ENCODE results near the gene ARHGAP29.

Gene ARHGAP29

DNA sequence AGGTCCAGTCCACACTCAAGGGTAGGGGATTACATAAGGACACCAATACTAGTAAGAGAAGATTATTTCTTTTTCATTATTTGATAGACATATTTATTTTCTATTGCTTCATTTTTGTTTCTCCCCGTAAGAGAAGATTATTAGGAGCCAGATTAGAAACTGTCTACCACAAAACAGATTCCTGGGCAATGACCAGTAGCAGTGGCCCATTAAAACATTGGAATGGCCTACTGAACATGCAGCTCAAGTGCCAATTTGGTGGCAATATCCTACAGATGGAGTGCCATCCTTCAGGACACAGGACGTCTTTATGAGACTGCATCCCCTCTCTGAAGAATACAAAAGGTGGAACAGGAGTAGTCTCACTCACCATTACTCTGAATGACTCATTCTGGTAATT, 34.0 kb upstream of the ARHGAP29 start:
- no peaks in the 10 kb centered on the region for H3K36me3 ChIP-seq (replicated peaks; ENCODE audit: insufficient read depth, low read length)
- no peaks in the 10 kb centered on the region for H3F3A ChIP-seq (ENCODE audit: insufficient read depth, low read length)
- no peaks in the 10 kb centered on the region for H3K79me2 ChIP-seq (ENCODE audit: low read length)
- DNase-seq: no peak
- no peaks in the 10 kb centered on the region for H3K4me1 ChIP-seq (ENCODE audit: low read length)
- H3K27me3 ChIP-seq (replicated peaks; ENCODE audit: insufficient read depth, low read length): no peaks in the 10 kb centered on the region
- H2AFZ ChIP-seq (ENCODE audit: low read length): no peak overlapping the region
- H3K9me2 ChIP-seq (replicated peaks; ENCODE audit: insufficient read depth, low read length): no peaks in the 10 kb centered on the region
- H3K27ac ChIP-seq (ENCODE audit: low read length): no peak overlapping the region
- TF ChIP-seq, protein P1, sequence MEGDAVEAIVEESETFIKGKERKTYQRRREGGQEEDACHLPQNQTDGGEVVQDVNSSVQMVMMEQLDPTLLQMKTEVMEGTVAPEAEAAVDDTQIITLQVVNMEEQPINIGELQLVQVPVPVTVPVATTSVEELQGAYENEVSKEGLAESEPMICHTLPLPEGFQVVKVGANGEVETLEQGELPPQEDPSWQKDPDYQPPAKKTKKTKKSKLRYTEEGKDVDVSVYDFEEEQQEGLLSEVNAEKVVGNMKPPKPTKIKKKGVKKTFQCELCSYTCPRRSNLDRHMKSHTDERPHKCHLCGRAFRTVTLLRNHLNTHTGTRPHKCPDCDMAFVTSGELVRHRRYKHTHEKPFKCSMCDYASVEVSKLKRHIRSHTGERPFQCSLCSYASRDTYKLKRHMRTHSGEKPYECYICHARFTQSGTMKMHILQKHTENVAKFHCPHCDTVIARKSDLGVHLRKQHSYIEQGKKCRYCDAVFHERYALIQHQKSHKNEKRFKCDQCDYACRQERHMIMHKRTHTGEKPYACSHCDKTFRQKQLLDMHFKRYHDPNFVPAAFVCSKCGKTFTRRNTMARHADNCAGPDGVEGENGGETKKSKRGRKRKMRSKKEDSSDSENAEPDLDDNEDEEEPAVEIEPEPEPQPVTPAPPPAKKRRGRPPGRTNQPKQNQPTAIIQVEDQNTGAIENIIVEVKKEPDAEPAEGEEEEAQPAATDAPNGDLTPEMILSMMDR (IDR thresholded peaks at IDR 0.05; ENCODE audit: low read length): no peak
- TF ChIP-seq EZH2phosphoT487 (IDR thresholded peaks at IDR 0.05; ENCODE audit: low read length) (no peak), EZH2 (optimal IDR thresholded peaks at IDR 0.05; ENCODE audit: low read depth, low read length) (no peak)
- no peaks in the 10 kb centered on the region for H3K9me3 ChIP-seq (replicated peaks; ENCODE audit: insufficient read depth, low read length)
- no peaks in the 10 kb centered on the region for H4K20me1 ChIP-seq (ENCODE audit: insufficient read depth, low read length)
- no peak overlapping the region for H3K4me3 ChIP-seq (ENCODE audit: low read length)
- H3K9ac ChIP-seq (ENCODE audit: low read length): no peak overlapping the region
- no peak overlapping the region for H3K4me2 ChIP-seq (ENCODE audit: low read depth, low read length)

DNA sequence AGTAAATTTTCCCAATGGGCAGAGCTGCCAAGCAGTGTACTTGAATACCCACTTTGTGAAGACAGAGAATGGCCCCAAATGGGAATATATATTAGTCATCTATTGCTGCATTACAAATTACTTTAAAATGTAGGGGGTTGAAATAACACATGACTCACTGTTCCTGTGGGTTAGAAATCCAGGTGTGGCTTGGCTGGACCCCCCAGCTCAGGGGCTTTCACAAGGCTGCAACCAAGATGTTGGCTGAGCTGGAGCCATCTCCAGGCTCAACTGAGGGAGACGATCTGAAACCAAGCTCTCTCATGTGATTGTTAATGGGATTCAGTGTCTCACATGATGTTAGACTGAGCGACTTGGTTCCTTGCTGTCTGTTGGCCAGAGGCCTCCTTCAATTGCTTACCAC, 33.4 kb upstream of the ARHGAP29 start:
- no peak overlapping the region for H2AFZ ChIP-seq (ENCODE audit: low read length)
- no peaks in the 10 kb centered on the region for H3K36me3 ChIP-seq (replicated peaks; ENCODE audit: insufficient read depth, low read length)
- H3F3A ChIP-seq (ENCODE audit: insufficient read depth, low read length): no peaks in the 10 kb centered on the region
- no peaks in the 10 kb centered on the region for H4K20me1 ChIP-seq (ENCODE audit: insufficient read depth, low read length)
- H3K4me3 ChIP-seq (ENCODE audit: low read length): no peak overlapping the region
- no peaks in the 10 kb centered on the region for H3K9me2 ChIP-seq (replicated peaks; ENCODE audit: insufficient read depth, low read length)
- H3K9me3 ChIP-seq (replicated peaks; ENCODE audit: insufficient read depth, low read length): no peaks in the 10 kb centered on the region
- TF ChIP-seq EZH2 (optimal IDR thresholded peaks at IDR 0.05; ENCODE audit: low read depth, low read length) (no peak), EZH2phosphoT487 (IDR thresholded peaks at IDR 0.05; ENCODE audit: low read length) (no peak)
- TF ChIP-seq, protein P1 (IDR thresholded peaks at IDR 0.05; ENCODE audit: low read length): no peak
- no peaks in the 10 kb centered on the region for H3K27me3 ChIP-seq (replicated peaks; ENCODE audit: insufficient read depth, low read length)
- no peaks in the 10 kb centered on the region for H3K4me1 ChIP-seq (ENCODE audit: low read length)
- no peak for DNase-seq
- no peak overlapping the region for H3K27ac ChIP-seq (ENCODE audit: low read length)
- no peak overlapping the region for H3K4me2 ChIP-seq (ENCODE audit: low read depth, low read length)
- H3K79me2 ChIP-seq (ENCODE audit: low read length): no peaks in the 10 kb centered on the region
- no peak overlapping the region for H3K9ac ChIP-seq (ENCODE audit: low read length)

DNA sequence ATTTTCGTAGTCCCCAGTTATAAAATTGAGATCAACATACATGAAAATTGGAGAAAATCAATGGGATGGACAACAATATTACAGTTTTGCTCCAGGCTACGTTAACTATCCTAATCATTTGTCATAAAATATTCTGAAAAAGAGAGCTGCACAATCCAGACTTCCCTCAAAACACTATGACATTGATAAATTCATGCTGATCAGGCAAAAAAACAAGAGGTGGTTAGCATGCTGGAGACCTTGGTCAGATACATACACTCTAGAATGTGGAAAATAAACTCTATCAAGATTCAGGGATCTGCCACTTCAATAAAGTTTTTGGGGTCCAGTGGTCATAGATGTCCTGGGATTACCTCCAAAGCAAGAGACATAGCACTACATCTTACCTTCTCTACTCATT, 32.5 kb upstream of the ARHGAP29 start:
- no peaks in the 10 kb centered on the region for H3K79me2 ChIP-seq (ENCODE audit: low read length)
- no peaks in the 10 kb centered on the region for H3K4me1 ChIP-seq (ENCODE audit: low read length)
- H3K9me2 ChIP-seq (replicated peaks; ENCODE audit: insufficient read depth, low read length): no peaks in the 10 kb centered on the region
- no peaks in the 10 kb centered on the region for H3F3A ChIP-seq (ENCODE audit: insufficient read depth, low read length)
- H3K36me3 ChIP-seq (replicated peaks; ENCODE audit: insufficient read depth, low read length): no peaks in the 10 kb centered on the region
- H2AFZ ChIP-seq (ENCODE audit: low read length): no peak overlapping the region
- no peaks in the 10 kb centered on the region for H4K20me1 ChIP-seq (ENCODE audit: insufficient read depth, low read length)
- no peak for DNase-seq
- H3K4me3 ChIP-seq (ENCODE audit: low read length): no peak overlapping the region
- H3K27me3 ChIP-seq (replicated peaks; ENCODE audit: insufficient read depth, low read length): no peaks in the 10 kb centered on the region
- no peak overlapping the region for H3K4me2 ChIP-seq (ENCODE audit: low read depth, low read length)
- TF ChIP-seq EZH2 (optimal IDR thresholded peaks at IDR 0.05; ENCODE audit: low read depth, low read length): no peak
- no peak for TF ChIP-seq EZH2phosphoT487 (IDR thresholded peaks at IDR 0.05; ENCODE audit: low read length)
- TF ChIP-seq, protein P1 (IDR thresholded peaks at IDR 0.05; ENCODE audit: low read length): no peak
- no peak overlapping the region for H3K27ac ChIP-seq (ENCODE audit: low read length)
- no peaks in the 10 kb centered on the region for H3K9me3 ChIP-seq (replicated peaks; ENCODE audit: insufficient read depth, low read length)
- H3K9ac ChIP-seq (ENCODE audit: low read length): no peak overlapping the region

All from MM.1S (cell line).